ENCODE data around the gene PCNX4.

The PCNX4 gene

DNA sequence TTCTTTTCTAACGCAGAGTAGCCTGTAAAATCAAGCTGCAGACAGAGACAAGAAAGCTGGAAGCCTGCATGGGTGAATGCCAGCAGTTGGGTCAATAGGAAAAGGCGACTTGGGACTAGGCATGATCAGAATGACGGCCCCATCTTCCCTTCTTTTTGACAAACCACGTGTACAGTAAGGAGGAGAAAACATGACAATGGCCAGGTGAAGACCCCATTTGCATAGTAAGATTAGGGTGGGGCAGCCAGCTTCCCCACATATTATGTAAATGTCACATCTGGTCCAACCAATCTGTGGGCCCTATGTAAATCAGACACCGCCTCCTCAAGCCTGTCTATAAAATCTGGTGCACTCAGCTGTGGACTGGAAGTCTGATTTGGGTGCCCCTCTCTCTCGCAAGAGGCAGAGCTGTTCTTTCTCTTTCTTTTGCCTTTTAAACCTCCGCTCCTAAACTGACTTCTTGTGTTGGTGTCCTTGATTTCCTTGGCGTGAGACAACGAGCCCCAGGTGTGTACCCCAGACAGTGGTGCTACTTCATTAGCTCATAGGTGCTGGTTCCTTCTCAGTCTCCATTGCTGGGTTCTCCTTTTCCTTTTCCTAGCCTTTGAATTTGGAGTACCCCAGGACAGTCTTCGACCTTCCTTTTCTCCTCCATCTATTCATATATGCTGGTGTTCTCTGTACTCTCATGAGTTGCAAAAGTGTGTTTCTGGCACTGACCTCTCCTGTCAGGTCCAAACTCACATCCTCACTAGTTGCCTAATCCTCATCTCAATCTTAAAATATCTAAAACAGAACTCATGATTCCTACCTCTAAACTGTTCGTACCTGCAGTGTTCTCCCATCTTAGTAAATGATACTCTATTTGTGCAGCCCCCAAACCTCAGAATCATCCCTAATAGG lies 82.9 kb downstream of the PCNX4 start:
- no peak for DNase-seq (ENCODE audit: low read depth)

DNA sequence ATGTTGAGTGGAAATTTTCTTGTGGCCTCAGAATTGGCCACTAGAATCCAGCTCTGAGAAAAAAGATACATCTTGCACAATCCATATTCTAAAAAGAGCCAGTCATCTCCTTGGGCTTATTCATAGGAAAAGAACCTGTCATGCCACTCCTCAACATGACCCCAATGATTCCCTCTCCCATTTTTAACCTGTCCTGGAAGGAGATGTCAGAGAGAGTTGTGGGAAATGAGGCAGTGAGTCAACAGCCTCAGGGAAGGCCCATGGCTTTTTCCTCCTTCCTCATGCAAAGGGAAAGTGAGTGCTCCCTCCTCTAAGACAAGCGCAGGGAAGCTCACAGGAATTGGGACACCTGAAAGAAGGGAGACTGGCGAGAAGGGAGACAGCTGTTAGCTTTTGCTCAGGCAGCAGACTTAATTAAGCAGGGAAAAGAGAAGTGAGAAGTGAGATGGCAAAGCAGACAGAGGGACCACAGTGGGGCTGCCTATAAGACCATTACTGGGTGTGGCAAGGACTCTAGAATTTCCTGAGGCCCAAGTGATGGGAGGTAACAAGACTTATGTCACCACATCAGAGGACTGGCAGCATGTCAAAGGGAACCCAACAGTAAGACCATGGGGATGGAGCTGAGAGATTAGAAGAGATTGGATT lies 83.7 kb downstream of the PCNX4 start:
- DNase-seq (ENCODE audit: low read depth) = no peak

DNA sequence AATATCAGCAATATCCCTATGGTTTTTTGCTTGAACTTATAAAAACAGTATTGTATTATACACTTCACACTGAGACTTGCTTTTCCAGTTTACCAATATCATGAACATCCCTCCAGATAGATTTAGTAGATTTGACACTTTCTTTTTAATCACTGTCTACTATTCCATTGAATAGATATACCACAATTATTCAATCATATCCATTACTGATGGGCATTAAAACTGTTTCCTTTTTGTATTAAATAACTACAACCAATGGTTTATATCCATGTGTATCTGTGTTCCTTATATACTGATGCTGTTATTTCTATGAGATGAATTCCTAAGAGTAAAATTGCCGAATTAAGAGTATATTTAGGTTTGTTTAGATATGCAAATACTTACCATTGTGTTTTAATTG lies 86.4 kb downstream of the PCNX4 start:
- no peak for DNase-seq (ENCODE audit: low read depth)

DNA sequence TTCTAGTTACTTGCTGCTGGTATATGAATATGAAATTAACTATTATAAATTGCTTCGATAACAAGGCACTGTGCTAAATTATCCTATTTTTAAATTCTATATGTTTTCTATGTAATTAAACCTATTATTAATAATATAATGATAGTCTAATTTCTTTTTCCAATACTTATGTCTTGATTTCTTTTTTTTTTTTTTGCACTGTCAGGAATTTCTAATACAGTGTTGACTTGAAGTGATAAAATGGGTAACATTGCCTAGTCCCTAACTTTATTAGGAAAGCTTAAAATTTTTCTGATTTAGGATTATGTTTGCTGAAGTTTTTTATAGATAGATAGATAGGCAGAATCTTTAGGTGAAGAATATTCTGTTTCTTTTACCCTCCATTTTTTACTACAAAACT lies 87.1 kb downstream of the PCNX4 start:
- no peak for DNase-seq (ENCODE audit: low read depth)

DNA sequence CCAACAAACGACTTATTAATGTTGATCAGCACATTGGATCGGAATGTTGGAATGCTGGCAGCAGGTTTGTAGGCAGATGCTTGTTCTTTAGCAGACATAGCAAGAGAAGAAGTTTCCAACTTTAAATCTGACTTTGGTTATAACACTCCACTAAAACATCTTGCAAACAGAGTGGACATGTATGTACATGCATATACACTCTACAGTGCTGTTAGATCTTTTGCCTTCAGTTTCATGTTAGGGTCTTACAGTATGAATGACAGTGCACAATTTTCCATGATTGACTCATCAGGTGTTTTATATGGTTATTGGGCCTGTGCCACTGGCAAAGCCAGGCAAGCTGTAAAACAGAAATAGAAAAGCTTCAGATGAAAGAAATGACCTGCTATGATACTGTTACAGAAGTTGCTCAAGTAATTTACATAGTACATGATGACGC lies 87.7 kb downstream of the PCNX4 start:
- DNase-seq (ENCODE audit: low read depth) = no peak

DNA sequence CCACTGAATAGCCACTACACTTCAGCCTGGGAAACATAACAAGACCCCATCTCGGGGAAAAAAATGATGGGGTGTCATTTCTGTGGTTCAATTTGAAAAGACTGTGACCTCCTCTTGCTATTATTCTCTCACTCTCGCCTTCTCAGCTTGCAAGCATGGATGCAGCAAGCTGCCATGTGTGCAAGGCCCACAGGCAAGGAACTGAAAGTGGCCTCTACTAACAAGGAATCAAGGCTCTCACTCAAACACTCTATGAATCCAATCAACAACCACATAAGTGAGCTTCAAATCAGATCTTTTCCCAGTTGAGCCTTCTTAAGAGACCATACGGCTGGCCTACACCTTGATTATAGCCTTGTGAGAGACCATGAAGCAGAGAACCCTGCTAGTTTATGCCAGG lies 91.4 kb downstream of the PCNX4 start:
- DNase-seq (ENCODE audit: low read depth) = no peak

DNA sequence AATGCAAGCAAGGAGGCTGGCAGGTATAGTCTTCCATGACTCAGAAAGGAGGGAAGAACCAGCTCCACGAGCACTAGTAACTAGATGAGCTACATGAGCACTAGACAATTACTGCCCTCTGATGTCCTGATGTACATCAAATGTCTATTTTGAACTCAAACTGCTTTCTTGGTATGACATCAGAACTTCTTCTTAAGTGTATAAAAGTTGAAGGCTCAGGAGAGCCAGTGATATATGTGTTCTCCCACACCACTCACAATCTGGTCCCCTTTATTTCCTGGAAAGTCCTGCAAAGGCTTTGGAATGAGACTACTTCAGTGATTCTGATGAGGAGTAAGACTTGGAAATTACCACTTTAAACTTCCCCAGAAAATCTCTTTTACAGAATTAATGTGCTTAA lies 92.0 kb downstream of the PCNX4 start:
- no peak for DNase-seq (ENCODE audit: low read depth)

DNA sequence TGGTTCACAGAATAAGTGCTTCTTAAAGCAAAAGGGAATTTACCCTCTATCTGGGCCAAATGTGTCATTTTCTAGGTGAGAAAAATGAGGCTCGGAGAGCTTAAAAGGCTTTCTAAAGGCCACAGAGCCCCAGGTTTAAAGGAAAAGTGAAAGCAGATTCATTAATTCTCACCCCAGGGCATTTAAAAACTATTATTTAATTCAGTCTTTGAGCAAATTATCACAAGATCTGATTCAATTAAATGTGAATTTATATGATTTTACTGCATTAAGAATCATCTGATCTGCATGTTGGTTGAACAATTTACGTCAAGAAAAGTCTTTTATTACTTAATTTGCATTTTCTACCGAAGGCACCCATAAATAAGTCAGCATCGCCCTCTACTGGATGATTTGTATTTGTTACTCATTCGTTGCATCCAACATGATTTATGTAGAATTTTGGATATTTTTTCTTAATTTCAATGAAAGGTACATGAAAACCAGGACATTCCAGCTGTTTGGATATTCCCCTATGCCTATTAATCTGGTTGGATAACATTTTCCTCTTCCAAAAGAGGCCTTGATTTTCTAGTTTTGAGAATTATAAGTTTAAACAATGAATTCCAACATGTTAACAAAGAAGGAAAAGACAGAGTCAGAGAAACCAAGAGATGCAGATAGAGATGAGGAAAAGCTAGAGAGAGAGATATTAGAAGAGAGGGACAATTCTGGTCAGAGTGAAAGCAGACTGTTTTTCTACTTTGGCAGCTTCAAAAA lies 92.6 kb downstream of the PCNX4 start:
- peak; percentile 9 for DNase-seq (ENCODE audit: low read depth)

DNA sequence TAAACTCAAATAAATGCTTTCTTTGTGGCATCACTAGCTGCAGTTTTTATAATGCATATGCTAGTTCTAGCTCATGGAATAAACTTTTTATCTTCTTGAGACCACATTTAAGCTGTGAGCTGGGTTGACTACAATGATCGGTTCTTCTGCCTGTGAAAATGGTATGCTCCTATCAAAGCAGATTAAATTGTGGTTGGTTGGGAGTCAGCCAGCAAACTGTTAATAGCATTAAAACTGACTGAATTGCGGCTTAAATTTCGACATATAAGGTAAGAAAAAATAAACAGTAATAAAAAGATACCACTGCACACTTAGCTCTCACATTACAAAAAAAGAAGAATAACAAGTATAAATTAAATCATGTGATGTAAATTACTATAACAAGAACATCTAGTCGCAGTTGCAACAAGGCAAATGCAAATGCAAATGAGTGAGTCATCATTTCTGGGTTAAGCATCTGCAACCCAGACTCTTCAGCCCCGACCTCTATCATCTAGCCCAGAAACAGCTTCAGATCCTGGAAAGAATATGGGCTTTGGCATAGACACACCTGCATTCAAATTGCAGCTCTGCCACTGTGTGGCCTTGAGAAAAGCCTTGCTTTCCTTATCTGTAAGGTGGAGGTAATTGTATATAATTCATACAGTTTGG lies 93.3 kb downstream of the PCNX4 start:
- DNase-seq (ENCODE audit: low read depth) = no peak

DNA sequence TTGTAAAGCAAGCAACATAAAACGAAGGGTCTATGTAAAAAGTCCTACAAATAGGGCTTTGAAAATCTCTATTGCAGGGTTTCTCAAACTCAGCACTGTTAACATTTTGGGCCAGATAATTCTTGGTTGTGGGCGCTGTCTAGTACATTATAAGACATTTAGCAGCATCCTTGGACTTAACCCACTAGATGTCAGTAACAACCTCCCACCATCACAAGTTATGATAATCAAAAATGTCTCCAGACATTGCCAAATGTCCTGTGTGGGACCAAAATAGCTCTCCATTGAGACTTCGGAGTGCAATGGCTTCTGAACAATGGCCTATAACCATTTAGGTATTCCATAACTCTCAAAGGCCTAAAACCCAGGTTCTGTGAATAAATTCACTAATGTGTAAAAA lies 96.4 kb downstream of the PCNX4 start:
- DNase-seq (ENCODE audit: low read depth) = no peak

DNA sequence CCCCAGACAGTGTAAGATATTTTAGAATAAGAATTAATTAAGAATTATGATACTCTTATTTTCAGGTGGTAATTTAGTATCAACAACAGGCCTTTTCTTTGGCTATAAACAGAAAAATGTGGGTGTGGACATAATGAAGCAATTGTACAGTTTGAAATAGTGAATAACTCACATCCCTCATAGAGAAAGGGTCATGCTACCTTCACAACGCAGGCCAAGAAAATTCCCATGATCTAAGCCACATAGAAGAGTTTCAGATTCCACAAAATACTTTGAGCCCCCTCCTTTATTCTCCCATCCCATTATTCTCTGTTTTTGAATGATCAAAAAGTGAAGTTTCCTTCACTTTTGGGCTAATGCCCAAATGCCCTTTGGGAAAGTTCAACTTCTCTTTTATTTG lies 97.0 kb downstream of the PCNX4 start:
- no peak for DNase-seq (ENCODE audit: low read depth)

DNA sequence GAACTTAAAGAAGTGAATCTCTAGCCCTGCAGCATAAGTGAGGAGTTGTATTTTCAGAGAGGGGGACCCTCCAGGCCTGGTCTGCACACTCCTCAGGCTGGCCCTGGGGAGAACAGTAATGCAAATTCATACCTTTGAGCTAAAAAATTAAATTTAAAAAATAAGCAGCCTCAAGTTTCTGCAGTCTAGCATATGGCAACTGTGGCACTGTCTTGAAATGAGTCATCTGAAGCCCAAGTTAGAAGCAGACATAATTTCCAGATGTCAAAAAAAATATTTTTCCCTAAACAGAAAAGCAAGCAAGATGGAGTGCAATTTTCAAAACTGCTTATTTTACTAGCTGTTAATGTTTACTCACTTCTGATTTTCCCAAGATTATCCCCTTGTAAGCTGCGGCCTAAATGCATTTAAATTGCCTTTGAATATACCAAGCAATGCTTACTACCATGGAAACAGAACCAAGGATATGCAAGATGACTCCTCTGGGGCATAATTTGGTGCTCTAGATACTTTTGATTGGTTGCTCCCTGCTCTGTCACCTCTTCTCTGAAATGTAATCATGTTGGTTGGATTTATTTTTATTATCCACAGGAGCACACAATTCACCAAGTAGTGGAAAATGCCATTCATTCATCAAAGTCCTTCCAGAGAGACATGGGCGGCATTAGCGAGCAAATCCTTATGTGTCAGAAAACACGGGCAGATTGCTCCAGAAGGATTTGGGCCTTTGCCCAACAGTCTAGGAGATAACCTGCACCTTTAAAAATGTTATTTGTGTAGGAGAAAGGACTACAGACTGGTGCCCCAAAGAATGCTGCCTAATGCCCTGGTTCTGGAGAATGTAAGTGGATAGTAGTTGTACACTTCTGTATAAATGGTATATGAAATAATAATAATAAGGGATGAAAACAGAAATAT lies 98.5 kb downstream of the PCNX4 start:
- DNase-seq (ENCODE audit: low read depth) = no peak

DNA sequence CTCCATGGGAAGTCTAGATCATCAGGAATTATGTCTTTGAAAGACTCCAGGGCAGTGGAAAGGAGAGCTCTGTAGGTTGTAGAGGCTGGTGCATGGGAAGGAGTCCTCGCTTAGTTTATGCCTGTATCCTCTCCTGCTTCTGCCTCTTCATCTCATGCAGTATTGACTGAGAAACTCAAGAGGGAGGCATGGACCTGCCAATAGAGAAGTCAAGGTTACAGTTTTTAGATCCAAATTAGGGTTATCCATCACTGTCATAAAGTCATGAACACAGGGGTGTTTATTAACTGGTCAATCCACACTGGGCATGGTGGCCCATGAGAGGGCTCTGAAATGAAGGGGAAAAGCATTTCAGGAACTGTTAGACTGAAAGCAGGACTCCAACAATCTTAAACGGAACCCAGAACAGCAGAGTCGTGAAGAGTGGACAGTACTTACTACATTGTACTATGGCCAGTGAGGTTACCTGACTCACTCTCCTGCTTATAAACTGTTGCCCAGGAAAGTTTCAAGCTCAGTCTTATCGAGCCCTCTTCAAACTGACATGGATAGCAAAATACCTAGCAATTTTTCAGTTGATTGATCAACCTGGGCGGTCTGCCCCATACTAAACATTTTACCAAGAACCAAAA lies 103.6 kb downstream of the PCNX4 start:
- no peak for DNase-seq (ENCODE audit: low read depth)

DNA sequence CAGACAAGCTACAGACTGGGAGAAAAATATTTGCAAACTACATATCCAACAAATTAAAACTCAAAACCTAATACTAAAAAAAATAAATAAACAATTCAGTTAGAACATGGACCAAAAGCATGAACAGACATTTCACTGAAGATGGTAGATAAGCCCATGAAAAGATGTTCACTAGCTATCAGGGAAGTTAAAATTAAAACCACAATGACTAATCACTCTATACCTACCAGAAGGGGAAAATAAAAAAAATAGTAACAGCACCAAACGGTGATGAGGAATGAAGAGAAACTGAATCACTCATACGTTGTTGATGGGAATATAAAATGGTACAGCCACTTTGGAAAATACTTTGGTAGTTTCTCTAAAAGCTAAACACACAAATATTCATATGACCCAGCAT lies 104.6 kb downstream of the PCNX4 start:
- no peak for DNase-seq (ENCODE audit: low read depth)

DNA sequence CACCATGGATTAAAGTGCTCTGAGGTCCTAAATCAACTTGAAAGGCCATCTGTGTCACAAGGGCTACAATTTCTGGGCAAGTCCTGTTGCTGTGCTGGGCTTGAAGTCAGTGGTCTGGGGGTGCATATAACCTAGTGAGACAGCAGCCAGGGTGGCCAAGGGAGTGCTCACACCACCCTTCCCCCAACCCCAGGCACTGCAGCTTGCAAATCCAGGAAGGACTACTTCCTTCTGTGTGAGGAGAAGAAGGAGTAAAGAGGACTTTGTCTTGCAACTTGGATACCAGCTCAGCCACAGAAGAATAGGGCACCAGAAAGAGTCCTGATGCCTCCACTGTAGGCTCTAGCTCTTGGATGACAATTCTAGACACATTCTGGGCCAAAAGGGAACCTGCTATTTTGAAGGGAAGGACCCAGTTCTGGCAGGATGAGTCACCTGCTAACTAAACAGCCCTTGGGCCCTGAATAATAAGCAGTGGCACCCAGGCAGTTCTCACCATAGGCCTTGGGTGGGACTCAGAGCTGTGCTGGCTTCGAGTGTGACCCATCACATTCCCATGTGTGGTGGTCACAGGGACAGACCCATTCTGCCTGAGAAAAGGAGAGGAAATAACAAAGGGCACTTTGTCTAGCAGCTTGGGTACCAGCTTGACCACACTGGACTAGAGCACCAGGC lies 106.0 kb downstream of the PCNX4 start:
- DNase-seq (ENCODE audit: low read depth) = no peak

DNA sequence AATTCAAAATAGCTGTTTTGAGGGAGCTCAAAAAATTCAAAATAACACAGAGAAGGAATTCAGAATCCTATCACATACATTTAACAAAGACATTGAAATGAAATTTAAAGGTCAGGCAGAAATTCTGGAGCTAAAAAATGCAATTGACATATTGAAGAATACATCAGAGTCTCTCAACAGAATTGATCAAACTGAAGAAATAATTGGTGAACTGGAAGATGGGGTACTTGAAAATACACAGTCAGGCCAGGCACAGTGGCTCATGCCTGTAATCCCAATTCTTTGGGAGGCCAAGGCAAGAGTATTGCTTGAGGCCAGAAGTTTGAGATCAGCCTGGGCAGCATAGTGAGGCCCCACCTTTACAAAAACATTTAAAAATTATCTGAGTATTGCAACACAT lies 107.6 kb downstream of the PCNX4 start:
- DNase-seq (ENCODE audit: low read depth) = no peak

DNA sequence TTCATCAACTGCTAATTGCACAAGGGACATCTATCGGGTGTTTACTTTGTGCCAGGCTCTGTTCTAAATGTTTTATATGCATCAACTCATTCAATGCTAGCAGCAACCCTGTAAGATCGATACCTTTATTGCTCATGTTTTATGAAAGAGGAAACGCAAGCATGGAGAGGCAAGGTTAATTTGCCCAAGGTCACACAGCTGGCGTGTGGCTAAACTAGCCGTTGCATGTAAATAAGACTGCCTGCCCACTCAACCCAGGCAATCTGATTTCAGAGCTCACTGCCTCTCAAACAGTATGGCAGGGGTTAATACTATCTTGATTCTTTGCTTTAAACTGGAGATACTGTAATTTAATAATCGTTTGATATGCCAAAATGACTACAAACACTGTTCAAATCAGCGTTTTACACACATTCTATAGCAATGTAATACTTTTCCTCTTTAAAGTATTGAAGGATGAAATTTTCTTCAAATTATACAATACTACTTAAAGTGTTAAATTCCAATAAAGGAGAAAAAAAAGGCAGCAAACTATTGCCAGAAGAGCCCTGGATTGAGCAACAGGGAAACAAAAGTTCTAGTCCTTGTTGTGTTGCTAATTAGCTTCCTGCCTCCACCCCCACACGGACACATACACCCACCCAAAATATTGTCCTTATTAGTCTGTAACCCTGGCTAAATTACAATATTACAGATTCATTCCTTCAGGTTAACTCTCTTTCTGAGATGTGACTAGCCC lies 112.5 kb downstream of the PCNX4 start:
- no peak for DNase-seq (ENCODE audit: low read depth)

DNA sequence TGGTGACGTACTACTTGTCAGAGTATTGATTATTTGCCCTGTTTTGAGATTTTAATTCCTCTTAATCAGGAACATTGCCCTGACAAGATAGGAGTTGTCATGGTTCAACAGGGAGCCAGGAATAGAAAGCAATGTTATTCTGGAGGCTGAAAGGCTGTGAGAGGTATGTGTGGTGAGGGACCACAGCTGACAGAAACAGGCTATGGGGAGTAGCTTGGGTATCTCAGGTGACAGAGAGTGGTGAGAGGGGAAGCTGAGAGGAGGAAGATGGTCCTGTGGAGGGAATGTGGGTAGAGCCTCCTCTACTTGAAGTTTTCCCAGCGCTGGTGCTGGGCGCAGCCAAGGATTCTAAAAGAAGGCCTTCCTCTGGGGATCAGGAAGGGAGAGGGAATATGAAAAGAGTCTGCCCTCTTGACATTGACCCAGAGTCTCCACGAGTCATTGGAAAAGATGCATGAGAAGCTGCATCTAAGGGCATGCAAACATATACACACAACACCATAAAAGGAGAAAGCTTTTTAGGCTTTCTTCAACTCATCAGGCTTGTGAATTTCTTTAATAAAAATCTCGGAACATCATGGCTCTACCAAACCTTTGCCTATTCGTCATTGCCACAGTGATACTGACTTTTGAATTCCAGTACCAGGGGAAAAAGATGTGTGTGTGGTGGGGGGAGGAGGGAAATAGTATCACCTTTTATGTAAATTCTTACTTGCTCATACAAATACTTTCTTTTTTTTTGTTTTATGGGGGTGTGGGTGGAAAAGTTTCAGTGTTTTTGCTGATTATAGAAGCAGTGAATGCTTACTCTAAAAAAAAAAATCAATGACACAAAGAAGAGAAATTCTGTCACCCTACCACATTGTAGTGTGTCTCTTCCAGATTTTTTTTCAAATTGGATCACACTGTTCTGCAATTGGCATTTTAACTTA lies 113.4 kb downstream of the PCNX4 start:
- no peak for DNase-seq (ENCODE audit: low read depth)

Measured in T follicular helper cell (primary cell).